Left lung (tissue), 10 donors: ENCODE data around the gene CASK. TPM values are rescaled to one million over a fixed set of nuclear protein-coding genes. Genes with fewer than 3 reads are reported as not detected.

ENCODE experiments used
- ATAC-seq: fragments of 200-7000 bp; cut with Tn5 transposase; one replicate; pipeline ENCODE4 v1.9.1; 2020; ENCODE audit warnings: moderate library complexity
- DNase-seq, 4 donors: peaks; one replicate each; pipeline ENCODE4 v3.0.0-alpha.2; 2013 to 2020
- H3K27ac ChIP-seq, 2 donors: fragments of 200-600 bp; sonication (generic) in 1 of 2; one replicate each; pipeline versions ENCODE4 v1.5.0 to v1.8.0; 2020 to 2021
- H3K27me3 ChIP-seq, 2 donors: fragments of 200-600 bp; sonication (generic) in 1 of 2; one replicate each; pipeline versions ENCODE4 v1.5.0 to v1.8.0; 2020 to 2021
- H3K36me3 ChIP-seq, 2 donors: fragments of 200-600 bp; sonication (generic) in 1 of 2; one replicate each; pipeline versions ENCODE4 v1.5.0 to v1.8.0; 2020 to 2021
- H3K4me1 ChIP-seq, 2 donors: fragments of 200-600 bp; one replicate each; pipeline ENCODE4 v1.8.0; 2021
- H3K4me3 ChIP-seq, 2 donors: fragments of 200-600 bp; sonication (generic) in 1 of 2; one replicate each; pipeline versions ENCODE4 v1.5.0 to v1.8.0; 2020 to 2021; ENCODE audit warnings: mild to moderate bottlenecking in 1 of 2
- H3K9me3 ChIP-seq, 2 donors: fragments of 200-600 bp; sonication (generic) in 1 of 2; one replicate each; pipeline versions ENCODE4 v1.5.0 to v1.8.0; 2020 to 2021
- intact Hi-C, 2 donors: fragments of 100-400 bp; cut with DNase I; formaldehyde crosslinking; loops; one replicate each; pipeline versions ENCODE4 v1.11.2 to v1.14.2; 2022
- polyA plus RNA-seq, 6 donors: library from polyadenylated mRNA; unstranded; fragments of 120-200 nt; gene quantifications; one replicate each; pipeline ENCODE4 v1.2.1, GENCODE V29; 2013; ENCODE audit not compliant: insufficient read length in 6 of 6
- total RNA-seq, 2 donors: library from RNA; stranded (reverse); fragmentation: NEBNext Ultra II Directional; extraction: Animal tissue kit (Norgen Biotek cat#: 25700); gene quantifications; one replicate each; pipeline ENCODE4 v1.2.1, GENCODE V29; 2021
- TF ChIP-seq, protein P1 (sequence below), 2 donors: fragments of 200-600 bp; sonication (generic) in 1 of 2; IDR thresholded peaks; one replicate each; pipeline versions ENCODE4 v1.5.0 to v1.8.0; 2021; ENCODE audit warnings: antibody characterized with exemption in 2 of 2
- donor health status: DM: no; HTN: yes; CAD: no.
- donor health status: DM: no; HTN: no; CAD: no.

The CASK gene
- total and polyA plus RNA-seq, 8 donors, result 48.2 to 70.7 (median 56.9) TPM

DNA sequence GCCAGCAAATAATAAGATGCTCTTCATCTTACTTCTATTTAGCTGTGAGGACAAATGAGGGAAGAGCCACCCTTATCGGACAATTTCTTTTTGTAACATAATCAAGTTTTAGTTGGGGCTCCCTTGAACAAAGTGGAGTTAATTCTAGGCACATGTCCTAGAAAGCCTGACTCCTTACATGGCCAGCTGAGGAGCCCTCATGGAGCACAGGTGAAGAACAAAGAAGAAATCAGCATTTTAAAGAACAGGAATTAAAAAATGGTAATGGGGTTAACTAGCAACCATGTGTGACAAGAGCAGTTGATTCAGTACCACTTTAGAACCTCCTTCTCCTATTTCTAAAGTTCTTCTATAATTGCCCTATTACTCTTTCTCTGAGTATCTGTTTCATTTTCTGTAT, 183.5 kb downstream of the CASK start:
- H3K9me3 ChIP-seq, result no peaks in the 10 kb centered on the region
- TF ChIP-seq, protein P1, sequence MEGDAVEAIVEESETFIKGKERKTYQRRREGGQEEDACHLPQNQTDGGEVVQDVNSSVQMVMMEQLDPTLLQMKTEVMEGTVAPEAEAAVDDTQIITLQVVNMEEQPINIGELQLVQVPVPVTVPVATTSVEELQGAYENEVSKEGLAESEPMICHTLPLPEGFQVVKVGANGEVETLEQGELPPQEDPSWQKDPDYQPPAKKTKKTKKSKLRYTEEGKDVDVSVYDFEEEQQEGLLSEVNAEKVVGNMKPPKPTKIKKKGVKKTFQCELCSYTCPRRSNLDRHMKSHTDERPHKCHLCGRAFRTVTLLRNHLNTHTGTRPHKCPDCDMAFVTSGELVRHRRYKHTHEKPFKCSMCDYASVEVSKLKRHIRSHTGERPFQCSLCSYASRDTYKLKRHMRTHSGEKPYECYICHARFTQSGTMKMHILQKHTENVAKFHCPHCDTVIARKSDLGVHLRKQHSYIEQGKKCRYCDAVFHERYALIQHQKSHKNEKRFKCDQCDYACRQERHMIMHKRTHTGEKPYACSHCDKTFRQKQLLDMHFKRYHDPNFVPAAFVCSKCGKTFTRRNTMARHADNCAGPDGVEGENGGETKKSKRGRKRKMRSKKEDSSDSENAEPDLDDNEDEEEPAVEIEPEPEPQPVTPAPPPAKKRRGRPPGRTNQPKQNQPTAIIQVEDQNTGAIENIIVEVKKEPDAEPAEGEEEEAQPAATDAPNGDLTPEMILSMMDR (IDR thresholded peaks at IDR 0.05), result no peak
- no peaks in the 10 kb centered on the region for H3K27me3 ChIP-seq
- H3K36me3 ChIP-seq, result no peaks in the 10 kb centered on the region
- no peaks in the 10 kb centered on the region for H3K4me1 ChIP-seq
- intact Hi-C loops, result no loop called here
- no peak overlapping the region for H3K27ac ChIP-seq
- ATAC-seq, result no peak
- DNase-seq, result no peak
- H3K4me3 ChIP-seq, result no peak overlapping the region

GRCh38 chrX:41737065-41737464, 186.3 kb downstream of the CASK start:
- no peaks in the 10 kb centered on the region for H3K9me3 ChIP-seq
- no peak overlapping the region for H3K4me3 ChIP-seq
- peak in 1 of 4 donors; percentile 27 for DNase-seq
- ATAC-seq, result no peak
- TF ChIP-seq, protein P1 (IDR thresholded peaks at IDR 0.05), result no peak
- H3K27me3 ChIP-seq, result no peaks in the 10 kb centered on the region
- peaks cover 0 to 4% of the 10 kb centered on the region in 2 donors for H3K4me1 ChIP-seq
- intact Hi-C loops, result no loop called here
- H3K36me3 ChIP-seq, result no peaks in the 10 kb centered on the region
- no peak overlapping the region for H3K27ac ChIP-seq

- intact Hi-C loops, result no loop called here
- DNase-seq (no peak), ATAC-seq (no peak)
- Histone ChIP-seq H3K4me3 (no peak overlapping the region), H3K4me1 (peaks cover 0 to 4% of the 10 kb centered on the region in 2 donors), H3K9me3 (no peaks in the 10 kb centered on the region), H3K27me3 (no peaks in the 10 kb centered on the region), H3K36me3 (no peaks in the 10 kb centered on the region), H3K27ac (no peak overlapping the region)
- TF ChIP-seq, protein P1 (IDR thresholded peaks at IDR 0.05), result peak in 1 of 2 donors; percentile 19
Observed at GRCh38 chrX:41734530-41734929, 188.8 kb downstream of the CASK start.

GRCh38 chrX:41733939-41734338, 189.4 kb downstream of the CASK start:
- Histone ChIP-seq H3K9me3 (no peaks in the 10 kb centered on the region), H3K36me3 (no peaks in the 10 kb centered on the region), H3K4me3 (no peak overlapping the region), H3K27ac (no peak overlapping the region), H3K4me1 (peaks cover 0 to 4% of the 10 kb centered on the region in 2 donors), H3K27me3 (no peaks in the 10 kb centered on the region)
- intact Hi-C loops, result no loop called here
- no peak for ATAC-seq
- no peak for DNase-seq
- TF ChIP-seq, protein P1 (IDR thresholded peaks at IDR 0.05), result no peak

- DNase-seq (no peak), ATAC-seq (no peak)
- H3K36me3 ChIP-seq, result no peaks in the 10 kb centered on the region
- intact Hi-C loops, result no loop called here
- TF ChIP-seq, protein P1 (IDR thresholded peaks at IDR 0.05), result no peak
- peaks cover 0 to 4% of the 10 kb centered on the region in 2 donors for H3K4me1 ChIP-seq
- no peaks in the 10 kb centered on the region for H3K9me3 ChIP-seq
- H3K27ac ChIP-seq, result no peak overlapping the region
- H3K27me3 ChIP-seq, result no peaks in the 10 kb centered on the region
- H3K4me3 ChIP-seq, result no peak overlapping the region
Observed at GRCh38 chrX:41732260-41732659, 191.1 kb downstream of the CASK start.
